ENCODE data around the gene B3GNT9.

Gene B3GNT9

DNA sequence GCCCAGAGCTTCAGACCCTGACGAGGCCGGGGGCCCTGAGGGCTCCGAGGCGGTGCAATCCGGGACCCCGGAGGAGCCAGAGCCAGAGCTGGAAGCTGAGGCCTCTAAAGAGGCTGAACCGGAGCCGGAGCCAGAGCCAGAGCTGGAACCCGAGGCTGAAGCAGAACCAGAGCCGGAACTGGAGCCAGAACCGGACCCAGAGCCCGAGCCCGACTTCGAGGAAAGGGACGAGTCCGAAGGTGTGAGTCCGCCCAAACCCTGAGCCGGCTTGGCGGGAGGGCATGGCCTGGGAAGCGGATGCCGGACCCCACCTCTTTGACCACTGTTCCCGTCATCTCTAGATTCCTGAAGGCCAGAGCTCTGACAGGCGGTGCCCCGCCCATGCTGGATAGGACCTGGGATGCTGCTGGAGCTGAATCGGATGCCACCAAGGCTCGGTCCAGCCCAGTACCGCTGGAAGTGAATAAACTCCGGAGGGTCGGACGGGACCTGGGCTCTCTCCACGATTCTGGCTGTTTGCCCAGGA is 24.0 kb upstream of the B3GNT9 start:
- H2AFZ ChIP-seq (ENCODE audit: low read length): peak overlapping the region; percentile 53
- H3K4me1 ChIP-seq (ENCODE audit: insufficient read depth, low read length, poor library complexity, severe bottlenecking): peaks cover 30% of the 10 kb centered on the region
- H3K79me2 ChIP-seq (ENCODE audit: insufficient read depth, low read length): peaks cover 9% of the 10 kb centered on the region; the same call in 1 of the 2 replicates
- no peaks in the 10 kb centered on the region for H3K9me3 ChIP-seq (ENCODE audit: insufficient read depth, low read depth, low read length)
- no peaks in the 10 kb centered on the region for H4K20me1 ChIP-seq (ENCODE audit: insufficient read depth, low read length, poor library complexity, severe bottlenecking)
- TF ChIP-seq EZH2phosphoT487 (IDR thresholded peaks at IDR 0.05; ENCODE audit: borderline replicate concordance): no peak
- TF ChIP-seq, protein P1, sequence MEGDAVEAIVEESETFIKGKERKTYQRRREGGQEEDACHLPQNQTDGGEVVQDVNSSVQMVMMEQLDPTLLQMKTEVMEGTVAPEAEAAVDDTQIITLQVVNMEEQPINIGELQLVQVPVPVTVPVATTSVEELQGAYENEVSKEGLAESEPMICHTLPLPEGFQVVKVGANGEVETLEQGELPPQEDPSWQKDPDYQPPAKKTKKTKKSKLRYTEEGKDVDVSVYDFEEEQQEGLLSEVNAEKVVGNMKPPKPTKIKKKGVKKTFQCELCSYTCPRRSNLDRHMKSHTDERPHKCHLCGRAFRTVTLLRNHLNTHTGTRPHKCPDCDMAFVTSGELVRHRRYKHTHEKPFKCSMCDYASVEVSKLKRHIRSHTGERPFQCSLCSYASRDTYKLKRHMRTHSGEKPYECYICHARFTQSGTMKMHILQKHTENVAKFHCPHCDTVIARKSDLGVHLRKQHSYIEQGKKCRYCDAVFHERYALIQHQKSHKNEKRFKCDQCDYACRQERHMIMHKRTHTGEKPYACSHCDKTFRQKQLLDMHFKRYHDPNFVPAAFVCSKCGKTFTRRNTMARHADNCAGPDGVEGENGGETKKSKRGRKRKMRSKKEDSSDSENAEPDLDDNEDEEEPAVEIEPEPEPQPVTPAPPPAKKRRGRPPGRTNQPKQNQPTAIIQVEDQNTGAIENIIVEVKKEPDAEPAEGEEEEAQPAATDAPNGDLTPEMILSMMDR (conservative IDR thresholded peaks at IDR 0.05; ENCODE audit: low read length): no peak
- H3K9me2 ChIP-seq (replicated peaks; ENCODE audit: low read depth, low read length): no peaks in the 10 kb centered on the region
- no peaks in the 10 kb centered on the region for H3K27me3 ChIP-seq (ENCODE audit: insufficient read depth, low read length, poor library complexity, severe bottlenecking)
- no peaks in the 10 kb centered on the region for H3K36me3 ChIP-seq (ENCODE audit: insufficient read depth, low read length)
- no peaks in the 10 kb centered on the region for H3F3A ChIP-seq (ENCODE audit: low read depth)
- peak overlapping the region; percentile 73 for H3K4me3 ChIP-seq (ENCODE audit: low read length, poor library complexity, severe bottlenecking)
- H3K4me2 ChIP-seq (ENCODE audit: low read depth, low read length, poor library complexity, severe bottlenecking): peak overlapping the region; percentile 98
- peak overlapping the region; percentile 77 for H3K9ac ChIP-seq (ENCODE audit: low read depth, low read length, poor library complexity, severe bottlenecking)

DNA sequence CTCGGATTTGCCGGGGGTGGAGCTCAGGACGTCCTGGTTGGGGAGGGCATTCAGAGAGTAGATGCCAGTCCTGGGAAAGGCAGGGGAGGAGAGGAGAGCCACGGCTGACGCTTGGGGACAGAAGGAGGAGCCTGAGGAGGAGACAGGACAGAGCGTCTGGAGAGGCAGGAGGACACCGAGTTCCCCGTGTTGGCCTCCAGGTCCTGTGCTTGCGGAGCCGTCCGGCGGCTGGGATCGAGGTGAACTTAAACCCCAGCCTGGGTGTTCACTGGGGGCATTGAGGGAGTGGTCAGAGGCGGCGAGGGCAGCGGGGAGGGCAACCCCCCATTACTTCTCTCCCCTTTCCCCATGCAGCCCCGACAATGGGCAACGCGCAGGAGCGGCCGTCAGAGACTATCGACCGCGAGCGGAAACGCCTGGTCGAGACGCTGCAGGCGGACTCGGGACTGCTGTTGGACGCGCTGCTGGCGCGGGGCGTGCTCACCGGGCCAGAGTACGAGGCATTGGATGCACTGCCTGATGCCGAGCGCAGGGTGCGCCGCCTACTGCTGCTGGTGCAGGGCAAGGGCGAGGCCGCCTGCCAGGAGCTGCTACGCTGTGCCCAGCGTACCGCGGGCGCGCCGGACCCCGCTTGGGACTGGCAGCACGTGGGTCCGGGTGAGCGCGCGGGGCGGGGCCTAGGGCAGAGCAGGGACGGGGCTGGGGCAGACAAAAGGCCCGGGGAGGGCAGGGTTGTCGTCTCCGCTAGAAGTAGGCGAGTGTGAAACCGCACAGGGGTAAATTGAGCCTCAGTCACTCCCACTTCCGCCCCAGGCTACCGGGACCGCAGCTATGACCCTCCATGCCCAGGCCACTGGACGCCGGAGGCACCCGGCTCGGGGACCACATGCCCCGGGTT is 23.3 kb upstream of the B3GNT9 start:
- TF ChIP-seq, protein P1 (conservative IDR thresholded peaks at IDR 0.05; ENCODE audit: low read length): peak; percentile 36
- TF ChIP-seq EZH2phosphoT487 (IDR thresholded peaks at IDR 0.05; ENCODE audit: borderline replicate concordance): no peak
- Histone ChIP-seq H3K9ac (ENCODE audit: low read depth, low read length, poor library complexity, severe bottlenecking) (peak overlapping the region; percentile 77), H3F3A (ENCODE audit: low read depth) (no peaks in the 10 kb centered on the region), H3K36me3 (ENCODE audit: insufficient read depth, low read length) (no peaks in the 10 kb centered on the region), H3K4me3 (ENCODE audit: low read length, poor library complexity, severe bottlenecking) (peak overlapping the region; percentile 73), H3K9me3 (ENCODE audit: insufficient read depth, low read depth, low read length) (no peaks in the 10 kb centered on the region), H3K27me3 (ENCODE audit: insufficient read depth, low read length, poor library complexity, severe bottlenecking) (no peaks in the 10 kb centered on the region), H3K9me2 (replicated peaks; ENCODE audit: low read depth, low read length) (no peaks in the 10 kb centered on the region), H3K4me2 (ENCODE audit: low read depth, low read length, poor library complexity, severe bottlenecking) (peak overlapping the region; percentile 98), H3K4me1 (ENCODE audit: insufficient read depth, low read length, poor library complexity, severe bottlenecking) (peaks cover 37% of the 10 kb centered on the region), H2AFZ (ENCODE audit: low read length) (peak overlapping the region; percentile 53), H4K20me1 (ENCODE audit: insufficient read depth, low read length, poor library complexity, severe bottlenecking) (no peaks in the 10 kb centered on the region), H3K79me2 (ENCODE audit: insufficient read depth, low read length) (peaks cover 8% of the 10 kb centered on the region; the same call in 1 of the 2 replicates)

DNA sequence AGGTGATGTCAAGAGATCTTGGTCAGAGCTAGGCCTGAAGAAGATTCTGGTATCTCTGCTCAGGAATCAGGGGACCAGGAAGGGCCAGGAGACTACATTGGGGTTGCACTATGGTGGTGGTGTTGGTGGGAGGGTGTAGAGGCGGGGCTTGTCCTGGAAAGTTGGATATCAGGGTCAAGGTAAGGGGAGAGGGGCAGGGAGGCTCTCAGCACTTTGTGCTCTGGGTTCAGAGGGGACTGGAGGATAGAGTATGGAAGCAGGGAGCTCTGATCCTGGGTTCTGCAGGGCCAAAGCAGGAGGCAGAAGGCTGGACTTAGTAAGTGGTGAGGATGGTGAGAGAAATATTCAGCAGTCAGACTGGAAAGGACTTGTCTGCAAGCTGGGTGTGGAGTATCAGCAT is 22.5 kb upstream of the B3GNT9 start:
- no peaks in the 10 kb centered on the region for H3K27me3 ChIP-seq (ENCODE audit: insufficient read depth, low read length, poor library complexity, severe bottlenecking)
- H3K4me3 ChIP-seq (ENCODE audit: low read length, poor library complexity, severe bottlenecking): peak overlapping the region; percentile 73
- H4K20me1 ChIP-seq (ENCODE audit: insufficient read depth, low read length, poor library complexity, severe bottlenecking): no peaks in the 10 kb centered on the region
- no peaks in the 10 kb centered on the region for H3K9me2 ChIP-seq (replicated peaks; ENCODE audit: low read depth, low read length)
- no peaks in the 10 kb centered on the region for H3K9me3 ChIP-seq (ENCODE audit: insufficient read depth, low read depth, low read length)
- peak overlapping the region; percentile 53 for H2AFZ ChIP-seq (ENCODE audit: low read length)
- TF ChIP-seq, protein P1 (conservative IDR thresholded peaks at IDR 0.05; ENCODE audit: low read length): no peak
- TF ChIP-seq EZH2phosphoT487 (IDR thresholded peaks at IDR 0.05; ENCODE audit: borderline replicate concordance): no peak
- no peaks in the 10 kb centered on the region for H3F3A ChIP-seq (ENCODE audit: low read depth)
- H3K4me1 ChIP-seq (ENCODE audit: insufficient read depth, low read length, poor library complexity, severe bottlenecking): peaks cover 36% of the 10 kb centered on the region
- peaks cover 8% of the 10 kb centered on the region; the same call in 1 of the 2 replicates for H3K79me2 ChIP-seq (ENCODE audit: insufficient read depth, low read length)
- peak overlapping the region; percentile 98 for H3K4me2 ChIP-seq (ENCODE audit: low read depth, low read length, poor library complexity, severe bottlenecking)
- no peaks in the 10 kb centered on the region for H3K36me3 ChIP-seq (ENCODE audit: insufficient read depth, low read length)
- peak overlapping the region; percentile 77 for H3K9ac ChIP-seq (ENCODE audit: low read depth, low read length, poor library complexity, severe bottlenecking)
